K562 (cell line): ENCODE results near the gene EIF3I. TPM values are rescaled to one million over a fixed set of nuclear protein-coding genes. Genes with fewer than 3 reads are reported as not detected.

Source experiments
- DDX20 ChIP-seq: fragments of 450-650 bp; IDR thresholded peaks from 2 replicates; pipeline ENCODE4 v1.6.1; 2016; ENCODE audit warnings: missing genetic modification characterization, low read depth, mild to moderate bottlenecking, missing compliant biosample characterization, moderate library complexity
- ELF2 ChIP-seq: fragments of 250-450 bp; sonication (Bioruptor Pico); IDR thresholded peaks from 2 replicates; pipeline ENCODE4 v1.5.0; 2021; ENCODE audit warnings: mild to moderate bottlenecking
- ETS1 ChIP-seq: conservative IDR thresholded peaks from 2 replicates; pipeline ENCODE4 v1.6.1; 2011; ENCODE audit warnings: low read depth, mild to moderate bottlenecking, low read length; ENCODE audit not compliant: control insufficient read depth
- HDGF ChIP-seq: fragments of 450-650 bp; IDR thresholded peaks from 2 replicates; pipeline ENCODE4 v1.6.1; 2016
- MXD1 ChIP-seq: fragments of 250-450 bp; sonication (Bioruptor Pico); IDR thresholded peaks from 2 replicates; pipeline ENCODE4 v1.8.0; 2021; ENCODE audit warnings: borderline replicate concordance, mild to moderate bottlenecking, moderate library complexity; ENCODE audit not compliant: poor library complexity, severe bottlenecking
- PHTF2 ChIP-seq: fragments of 250-450 bp; sonication (Bioruptor Pico); IDR thresholded peaks from 2 replicates; pipeline ENCODE4 v1.5.0; 2021; ENCODE audit warnings: mild to moderate bottlenecking
- POLR2B ChIP-seq: fragments of 450-650 bp; IDR thresholded peaks from 2 replicates; pipeline ENCODE4 v1.6.1; 2018; ENCODE audit warnings: low read depth; ENCODE audit not compliant: partially characterized antibody
- PYGO2 ChIP-seq: fragments of 450-650 bp; IDR thresholded peaks from 2 replicates; pipeline ENCODE4 v1.6.1; 2016; ENCODE audit warnings: mild to moderate bottlenecking, missing genetic modification characterization, moderate library complexity, missing compliant biosample characterization
- SAFB ChIP-seq: fragments of 200-400 bp; formaldehyde crosslinking; IDR thresholded peaks from 2 replicates; pipeline ENCODE4 v1.6.1; 2017; ENCODE audit warnings: low read depth, low read length, borderline replicate concordance
- SMARCA4 ChIP-seq: fragments of 450-650 bp; IDR thresholded peaks from 2 replicates; pipeline ENCODE4 v1.6.1; 2016
- SMARCC2 ChIP-seq: fragments of 450-650 bp; IDR thresholded peaks from 2 replicates; pipeline ENCODE4 v1.6.1; 2017; ENCODE audit warnings: antibody characterized with exemption, moderate library complexity, mild to moderate bottlenecking, low read depth
- SREBF2 ChIP-seq: sonication (generic); formaldehyde crosslinking; IDR thresholded peaks from 2 replicates; pipeline ENCODE4 v1.4.0; 2020; ENCODE audit warnings: mild to moderate bottlenecking, missing genetic modification reagents
- STAT5A ChIP-seq: IDR thresholded peaks from 2 replicates; pipeline ENCODE4 v1.6.1; 2012; ENCODE audit warnings: low read length, inconsistent platforms, borderline replicate concordance
- TBL1XR1 ChIP-seq, 2 experiments: IDR thresholded peaks; 2 replicates each; pipeline ENCODE4 v1.6.1; 2012; ENCODE audit warnings: improper control_type of control experiment in 2 of 2, low read length in 2 of 2, mild to moderate bottlenecking in 1 of 2
- ZFPM2 ChIP-seq: fragments of 250-450 bp; sonication (Bioruptor Pico); IDR thresholded peaks from 2 replicates; pipeline ENCODE4 v1.5.1; 2022; ENCODE audit warnings: mild to moderate bottlenecking
- ZNF24 ChIP-seq: fragments of 450-650 bp; IDR thresholded peaks from 2 replicates; pipeline ENCODE4 v1.6.1; 2016
- ZNF699 ChIP-seq: fragments of 250-450 bp; sonication (Bioruptor Pico); IDR thresholded peaks from 2 replicates; pipeline ENCODE4 v1.8.0; 2021; ENCODE audit warnings: mild to moderate bottlenecking, moderate library complexity; ENCODE audit not compliant: insufficient replicate concordance
- polyA plus RNA-seq, 8 experiments: library from polyadenylated mRNA; depleted of rRNA in 4 of 8; stranded (reverse) in 5 of 8; unstranded in 3 of 8; fragments of >200 nt; fragmentation: Nextera tagmentation in 2 of 8; fragmentation: Illumina TruSeq in 1 of 8; extraction: Ambion mirVana in 2 of 8; extraction: Trizol in 1 of 8; gene quantifications; 2 replicates each; pipeline versions ENCODE4 v1.2.1 to v1.2.3, GENCODE V29; 2011 to 2014; ENCODE audit warnings: inconsistent platforms in 1 of 8, missing spikeins in 1 of 8
- total RNA-seq, 7 experiments: library from RNA; depleted of rRNA in 6 of 7; stranded (reverse); fragments of >200 nt in 6 of 7; fragmentation: Illumina TruSeq in 2 of 7; extraction: Trizol in 2 of 7; gene quantifications; 2 replicates each; pipeline versions ENCODE4 v1.2.1 to v1.2.3, GENCODE V29; 2011 to 2021; ENCODE audit warnings: low replicate concordance in 1 of 7
- TF ChIP-seq, protein P1 (sequence below): sonication (generic); formaldehyde crosslinking; IDR thresholded peaks from 2 replicates; pipeline ENCODE4 v1.8.0; 2022; ENCODE audit warnings: missing genetic modification reagents, mild to moderate bottlenecking, borderline replicate concordance
- TF ChIP-seq, protein P2 (sequence below): fragments of 200-800 bp; sonication (Bioruptor generic); IDR thresholded peaks from 2 replicates; pipeline ENCODE4 v1.6.1; 2016; ENCODE audit warnings: missing genetic modification characterization, missing compliant biosample characterization

EIF3I gene
- total and polyA plus RNA-seq, 9 of the 15 experiments (the other 6 are each of a cell fraction or from before 2014, with no cell fraction given) = 414 to 1,526 (median 635) TPM

DNA sequence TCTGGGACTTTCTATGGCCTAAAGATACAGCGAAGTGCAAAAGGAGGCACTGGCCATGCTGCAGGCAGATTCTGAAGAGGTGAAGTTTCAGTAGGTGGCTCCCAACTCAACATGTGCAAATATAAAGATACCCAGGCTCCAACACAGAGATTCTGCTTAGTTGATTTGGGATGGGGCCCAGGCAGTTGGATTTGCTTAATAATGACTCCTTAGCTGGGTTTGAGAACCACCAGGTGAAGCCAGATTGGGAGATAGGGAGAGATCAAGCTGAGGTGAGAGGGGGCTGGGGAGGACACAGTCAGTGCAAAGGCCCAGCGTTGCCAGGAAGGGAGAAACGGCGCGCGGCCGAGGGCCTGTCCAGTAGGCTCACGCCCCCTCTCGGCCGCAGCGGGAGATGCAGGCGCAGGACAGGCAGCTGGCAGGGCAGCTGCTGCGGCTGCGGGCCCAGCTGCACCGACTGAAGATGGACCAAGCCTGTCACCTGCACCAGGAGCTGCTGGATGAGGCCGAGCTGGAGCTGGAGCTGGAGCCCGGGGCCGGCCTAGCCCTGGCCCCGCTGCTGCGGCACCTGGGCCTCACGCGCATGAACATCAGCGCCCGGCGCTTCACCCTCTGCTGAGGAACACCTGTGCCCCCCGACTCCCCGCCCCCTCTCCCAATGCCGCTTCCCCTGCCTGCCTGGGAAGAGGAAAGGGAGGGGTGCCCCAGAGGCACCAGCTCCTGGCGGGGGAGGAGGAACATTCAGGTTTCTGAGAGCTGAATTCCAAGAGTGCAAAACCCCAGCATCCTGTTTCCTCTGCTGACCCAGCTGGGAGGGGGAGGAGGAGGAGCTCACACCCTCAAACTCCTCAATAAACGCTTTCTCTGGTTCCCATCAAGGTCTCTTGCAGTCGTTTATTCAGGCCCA, 26.0 kb downstream of the EIF3I start (continued):
- TF ChIP-seq ZNF24 = peak; percentile 72
- TF ChIP-seq ZNF699 (CRISPR knock-in tag) = no peak
- TF ChIP-seq POLR2B = no peak
- TF ChIP-seq HDGF = peak; percentile 91; the same call in 1 of the 2 replicates
- no peak for TF ChIP-seq DDX20 (tag)
- no peak for TF ChIP-seq ZFPM2 (CRISPR knock-in tag)
- TF ChIP-seq STAT5A = no peak
- no peak for TF ChIP-seq MXD1 (CRISPR knock-in tag)
- TF ChIP-seq PYGO2 (tag) = no peak
- no peak for TF ChIP-seq SREBF2 (CRISPR knock-in tag)
- no peak for TF ChIP-seq ELF2 (CRISPR knock-in tag)
- TF ChIP-seq TBL1XR1 (IDR thresholded peaks at IDR 0.05; ENCODE audit: low read length in 2 of 2) = no peak
- no peak for TF ChIP-seq SMARCC2
- peak; percentile 50; the same call in 1 of the 2 replicates for TF ChIP-seq SMARCA4
- TF ChIP-seq ETS1 = peak; percentile 63; the same call in 1 of the 2 replicates
- TF ChIP-seq, protein P1, sequence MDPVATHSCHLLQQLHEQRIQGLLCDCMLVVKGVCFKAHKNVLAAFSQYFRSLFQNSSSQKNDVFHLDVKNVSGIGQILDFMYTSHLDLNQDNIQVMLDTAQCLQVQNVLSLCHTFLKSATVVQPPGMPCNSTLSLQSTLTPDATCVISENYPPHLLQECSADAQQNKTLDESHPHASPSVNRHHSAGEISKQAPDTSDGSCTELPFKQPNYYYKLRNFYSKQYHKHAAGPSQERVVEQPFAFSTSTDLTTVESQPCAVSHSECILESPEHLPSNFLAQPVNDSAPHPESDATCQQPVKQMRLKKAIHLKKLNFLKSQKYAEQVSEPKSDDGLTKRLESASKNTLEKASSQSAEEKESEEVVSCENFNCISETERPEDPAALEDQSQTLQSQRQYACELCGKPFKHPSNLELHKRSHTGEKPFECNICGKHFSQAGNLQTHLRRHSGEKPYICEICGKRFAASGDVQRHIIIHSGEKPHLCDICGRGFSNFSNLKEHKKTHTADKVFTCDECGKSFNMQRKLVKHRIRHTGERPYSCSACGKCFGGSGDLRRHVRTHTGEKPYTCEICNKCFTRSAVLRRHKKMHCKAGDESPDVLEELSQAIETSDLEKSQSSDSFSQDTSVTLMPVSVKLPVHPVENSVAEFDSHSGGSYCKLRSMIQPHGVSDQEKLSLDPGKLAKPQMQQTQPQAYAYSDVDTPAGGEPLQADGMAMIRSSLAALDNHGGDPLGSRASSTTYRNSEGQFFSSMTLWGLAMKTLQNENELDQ = no peak
- TF ChIP-seq PHTF2 (CRISPR knock-in tag) = no peak
- no peak for TF ChIP-seq SAFB
- TF ChIP-seq, protein P2, sequence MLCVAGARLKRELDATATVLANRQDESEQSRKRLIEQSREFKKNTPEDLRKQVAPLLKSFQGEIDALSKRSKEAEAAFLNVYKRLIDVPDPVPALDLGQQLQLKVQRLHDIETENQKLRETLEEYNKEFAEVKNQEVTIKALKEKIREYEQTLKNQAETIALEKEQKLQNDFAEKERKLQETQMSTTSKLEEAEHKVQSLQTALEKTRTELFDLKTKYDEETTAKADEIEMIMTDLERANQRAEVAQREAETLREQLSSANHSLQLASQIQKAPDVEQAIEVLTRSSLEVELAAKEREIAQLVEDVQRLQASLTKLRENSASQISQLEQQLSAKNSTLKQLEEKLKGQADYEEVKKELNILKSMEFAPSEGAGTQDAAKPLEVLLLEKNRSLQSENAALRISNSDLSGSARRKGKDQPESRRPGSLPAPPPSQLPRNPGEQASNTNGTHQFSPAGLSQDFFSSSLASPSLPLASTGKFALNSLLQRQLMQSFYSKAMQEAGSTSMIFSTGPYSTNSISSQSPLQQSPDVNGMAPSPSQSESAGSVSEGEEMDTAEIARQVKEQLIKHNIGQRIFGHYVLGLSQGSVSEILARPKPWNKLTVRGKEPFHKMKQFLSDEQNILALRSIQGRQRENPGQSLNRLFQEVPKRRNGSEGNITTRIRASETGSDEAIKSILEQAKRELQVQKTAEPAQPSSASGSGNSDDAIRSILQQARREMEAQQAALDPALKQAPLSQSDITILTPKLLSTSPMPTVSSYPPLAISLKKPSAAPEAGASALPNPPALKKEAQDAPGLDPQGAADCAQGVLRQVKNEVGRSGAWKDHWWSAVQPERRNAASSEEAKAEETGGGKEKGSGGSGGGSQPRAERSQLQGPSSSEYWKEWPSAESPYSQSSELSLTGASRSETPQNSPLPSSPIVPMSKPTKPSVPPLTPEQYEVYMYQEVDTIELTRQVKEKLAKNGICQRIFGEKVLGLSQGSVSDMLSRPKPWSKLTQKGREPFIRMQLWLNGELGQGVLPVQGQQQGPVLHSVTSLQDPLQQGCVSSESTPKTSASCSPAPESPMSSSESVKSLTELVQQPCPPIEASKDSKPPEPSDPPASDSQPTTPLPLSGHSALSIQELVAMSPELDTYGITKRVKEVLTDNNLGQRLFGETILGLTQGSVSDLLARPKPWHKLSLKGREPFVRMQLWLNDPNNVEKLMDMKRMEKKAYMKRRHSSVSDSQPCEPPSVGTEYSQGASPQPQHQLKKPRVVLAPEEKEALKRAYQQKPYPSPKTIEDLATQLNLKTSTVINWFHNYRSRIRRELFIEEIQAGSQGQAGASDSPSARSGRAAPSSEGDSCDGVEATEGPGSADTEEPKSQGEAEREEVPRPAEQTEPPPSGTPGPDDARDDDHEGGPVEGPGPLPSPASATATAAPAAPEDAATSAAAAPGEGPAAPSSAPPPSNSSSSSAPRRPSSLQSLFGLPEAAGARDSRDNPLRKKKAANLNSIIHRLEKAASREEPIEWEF (CRISPR knock-in tag) = no peak
